ENCODE results near the gene KMT2C.

KMT2C gene

GRCh38 chr7:152086513-152086912 is 349.3 kb downstream of the KMT2C start:
- Histone ChIP-seq H3K27me3 (replicated peaks; ENCODE audit: insufficient read depth, low read length) (no peaks in the 10 kb centered on the region), H3K9me2 (replicated peaks; ENCODE audit: insufficient read depth, low read length) (no peaks in the 10 kb centered on the region), H3K4me2 (ENCODE audit: low read depth, low read length) (no peak overlapping the region), H3K9ac (ENCODE audit: low read length) (no peak overlapping the region), H2AFZ (ENCODE audit: low read length) (no peak overlapping the region), H3K4me1 (ENCODE audit: low read length) (no peaks in the 10 kb centered on the region), H3K27ac (ENCODE audit: low read length) (no peak overlapping the region), H3K4me3 (ENCODE audit: low read length) (no peak overlapping the region), H3K36me3 (replicated peaks; ENCODE audit: insufficient read depth, low read length) (no peaks in the 10 kb centered on the region), H3F3A (ENCODE audit: insufficient read depth, low read length) (no peaks in the 10 kb centered on the region), H3K79me2 (ENCODE audit: low read length) (no peaks in the 10 kb centered on the region), H4K20me1 (ENCODE audit: insufficient read depth, low read length) (no peaks in the 10 kb centered on the region), H3K9me3 (replicated peaks; ENCODE audit: insufficient read depth, low read length) (no peaks in the 10 kb centered on the region)
- DNase-seq: no peak
- TF ChIP-seq EZH2phosphoT487 (IDR thresholded peaks at IDR 0.05; ENCODE audit: low read length): no peak
- TF ChIP-seq CTCF (IDR thresholded peaks at IDR 0.05; ENCODE audit: low read length): no peak
- no peak for TF ChIP-seq EZH2 (optimal IDR thresholded peaks at IDR 0.05; ENCODE audit: low read depth, low read length)

- H3K4me1 ChIP-seq (ENCODE audit: low read length): peaks cover under 1% of the 10 kb centered on the region; the same call in 1 of the 2 replicates
Measured at GRCh38 chr7:152085131-152085530, 350.7 kb downstream of the KMT2C start.

More at GRCh38 chr7:152085131-152085530, 350.7 kb downstream of the KMT2C start:
- no peak overlapping the region for H3K4me3 ChIP-seq (ENCODE audit: low read length)
- no peak for DNase-seq
- TF ChIP-seq EZH2phosphoT487 (IDR thresholded peaks at IDR 0.05; ENCODE audit: low read length): no peak
- TF ChIP-seq CTCF (IDR thresholded peaks at IDR 0.05; ENCODE audit: low read length): no peak
- no peak for TF ChIP-seq EZH2 (optimal IDR thresholded peaks at IDR 0.05; ENCODE audit: low read depth, low read length)
- H3K27me3 ChIP-seq (replicated peaks; ENCODE audit: insufficient read depth, low read length): no peaks in the 10 kb centered on the region
- H4K20me1 ChIP-seq (ENCODE audit: insufficient read depth, low read length): no peaks in the 10 kb centered on the region
- H3K36me3 ChIP-seq (replicated peaks; ENCODE audit: insufficient read depth, low read length): no peaks in the 10 kb centered on the region
- H3K79me2 ChIP-seq (ENCODE audit: low read length): no peaks in the 10 kb centered on the region
- no peaks in the 10 kb centered on the region for H3K9me2 ChIP-seq (replicated peaks; ENCODE audit: insufficient read depth, low read length)
- H3K27ac ChIP-seq (ENCODE audit: low read length): no peak overlapping the region
- no peaks in the 10 kb centered on the region for H3K9me3 ChIP-seq (replicated peaks; ENCODE audit: insufficient read depth, low read length)
- H3F3A ChIP-seq (ENCODE audit: insufficient read depth, low read length): no peaks in the 10 kb centered on the region
- H2AFZ ChIP-seq (ENCODE audit: low read length): no peak overlapping the region
- H3K4me2 ChIP-seq (ENCODE audit: low read depth, low read length): no peak overlapping the region
- no peak overlapping the region for H3K9ac ChIP-seq (ENCODE audit: low read length)
